ENCODE data around the gene CACNA2D1.

Gene CACNA2D1

DNA sequence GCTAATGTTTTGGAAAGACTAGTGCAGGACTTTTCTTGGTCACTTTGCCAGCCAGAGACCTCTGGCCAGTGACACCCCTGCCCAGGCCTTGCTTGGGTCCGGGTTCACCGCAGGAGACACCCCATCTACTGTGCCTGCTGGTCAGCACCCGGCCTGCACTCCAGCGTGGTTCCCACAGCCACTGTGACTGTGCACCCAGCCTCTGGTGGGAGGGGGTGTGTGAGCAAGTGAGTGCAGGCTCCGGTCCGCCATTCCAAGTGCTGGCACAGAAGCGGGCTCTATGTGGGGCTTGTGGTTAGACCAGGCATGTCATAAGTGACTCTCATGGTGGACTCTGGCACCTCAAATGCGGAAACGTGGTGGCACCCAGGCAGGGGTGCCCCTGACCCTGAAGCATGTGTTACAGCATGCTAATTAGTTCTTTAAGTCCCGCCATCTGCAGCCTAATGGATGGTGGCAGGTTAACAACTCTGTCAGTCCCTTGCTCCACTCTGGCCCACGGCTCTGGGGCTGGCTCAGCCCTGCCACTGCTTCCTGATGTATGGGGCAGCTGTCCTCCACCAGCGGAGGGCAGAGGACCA lies 361.8 kb downstream of the CACNA2D1 start:
- DNase-seq = no peak

DNA sequence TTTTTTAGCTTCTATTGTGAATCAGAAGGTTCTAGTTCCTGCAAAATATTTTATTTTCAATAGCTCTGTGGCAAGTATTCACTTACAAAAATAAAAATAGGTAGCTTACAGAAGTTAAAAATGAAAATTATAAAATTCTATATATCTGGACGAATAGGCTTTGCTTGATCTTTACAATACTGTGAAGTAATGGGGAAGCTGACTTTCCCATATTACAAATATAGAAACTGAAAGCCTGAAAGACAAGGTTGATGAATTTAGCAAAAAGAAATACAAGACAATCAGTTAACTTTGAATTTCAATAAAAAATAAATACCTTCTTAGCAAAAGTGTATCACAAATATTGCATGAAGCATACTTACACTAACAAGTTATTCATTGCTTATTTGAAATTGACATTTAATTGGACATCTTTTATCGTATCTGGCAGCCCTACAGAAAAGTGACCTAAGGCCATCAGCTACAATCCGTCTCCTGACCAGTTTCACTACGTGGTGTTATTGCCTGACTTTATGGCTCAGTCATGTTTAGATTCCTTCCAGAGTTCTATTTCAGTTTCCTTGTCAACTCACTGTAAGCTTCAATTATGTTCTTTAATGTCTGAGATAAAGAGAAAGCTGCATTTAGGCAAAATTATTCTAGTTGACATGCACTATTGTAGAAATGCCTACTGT lies 363.2 kb downstream of the CACNA2D1 start:
- no peak for DNase-seq

DNA sequence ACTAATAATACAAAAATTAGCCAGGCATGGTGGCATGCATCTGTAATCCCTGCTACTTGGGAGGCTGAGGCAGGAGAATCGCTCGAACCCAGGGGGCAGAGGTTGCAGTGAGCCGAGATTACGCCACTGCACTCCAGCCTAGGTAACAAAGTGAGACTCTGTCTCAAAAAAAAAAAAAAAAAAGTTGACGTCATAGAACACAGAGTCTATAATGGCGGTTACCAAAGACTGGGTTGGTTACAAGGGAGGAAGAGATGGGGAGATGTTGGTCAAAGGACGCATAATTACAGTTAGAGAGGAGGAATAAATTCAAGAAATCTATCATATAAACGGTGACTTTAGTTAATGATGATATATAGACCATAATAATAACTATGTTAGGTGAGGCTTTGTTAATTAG lies 364.1 kb downstream of the CACNA2D1 start:
- DNase-seq = no peak

DNA sequence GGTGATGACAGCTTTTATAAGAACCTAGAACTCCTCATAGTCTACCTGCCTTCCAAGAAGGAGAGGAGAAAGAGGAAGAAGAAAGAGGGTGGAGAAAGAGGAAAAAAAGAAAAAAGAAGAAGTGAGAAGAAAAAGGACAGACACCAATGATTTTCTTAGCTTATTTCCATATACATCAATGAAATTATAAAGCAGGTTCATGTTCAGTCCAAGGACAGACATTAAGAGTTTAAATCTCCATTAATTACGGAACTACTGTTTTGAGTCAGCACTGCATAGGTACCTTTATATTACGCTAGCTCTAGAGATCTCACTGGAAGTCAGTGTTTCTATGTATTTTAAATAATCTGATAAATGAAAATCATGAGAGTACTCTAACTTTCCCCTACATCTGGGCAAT lies 364.8 kb downstream of the CACNA2D1 start:
- DNase-seq = no peak

DNA sequence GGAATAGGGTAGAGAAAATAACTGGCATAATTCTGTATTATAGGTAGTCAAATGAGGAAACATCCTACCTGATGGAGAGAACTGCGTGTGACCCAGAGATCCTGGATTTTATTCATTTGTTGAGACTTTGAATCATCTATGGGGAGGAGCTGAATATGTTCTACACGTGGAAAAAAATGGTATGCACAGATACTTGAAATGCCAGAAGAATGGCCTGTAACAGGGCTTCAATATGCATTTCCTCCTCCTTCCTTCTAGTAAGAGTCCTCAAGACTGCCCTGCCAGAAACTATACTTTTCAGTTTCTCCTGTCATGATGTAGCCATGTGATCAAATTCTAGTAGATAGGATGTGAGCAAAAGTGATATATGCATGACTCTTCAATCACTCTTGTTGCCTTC lies 372.1 kb downstream of the CACNA2D1 start:
- no peak for DNase-seq

- no peak for DNase-seq
Observed at GRCh38 chr7:82067628-82068264, 375.8 kb downstream of the CACNA2D1 start.

GRCh38 chr7:82057476-82057875 lies 386.1 kb downstream of the CACNA2D1 start:
- DNase-seq = no peak

- no peak for DNase-seq
Observed at GRCh38 chr7:82056282-82056681, 387.3 kb downstream of the CACNA2D1 start.

DNA sequence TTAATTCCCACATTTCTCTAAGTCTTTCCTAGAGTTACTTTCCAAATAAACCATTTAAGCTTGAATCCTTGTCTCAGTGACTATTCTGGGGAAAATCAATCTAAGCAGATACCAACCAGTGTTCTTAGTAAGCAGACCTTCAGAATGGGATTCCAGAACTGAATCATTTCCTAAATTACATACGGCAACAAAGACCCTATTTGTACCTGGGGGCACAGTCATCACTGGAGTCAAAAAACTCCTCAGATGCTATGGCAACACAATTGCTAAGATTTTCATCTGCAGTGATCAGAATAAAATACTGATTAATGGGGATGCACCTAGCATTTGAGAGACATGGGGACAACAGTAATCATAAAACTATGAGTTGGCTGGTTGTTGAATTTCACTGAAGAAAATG lies 389.0 kb downstream of the CACNA2D1 start:
- no peak for DNase-seq

GRCh38 chr7:82053453-82054032 lies 390.0 kb downstream of the CACNA2D1 start:
- no peak for DNase-seq

- DNase-seq = no peak
Observed at GRCh38 chr7:82051601-82052000, 392.0 kb downstream of the CACNA2D1 start.

DNA sequence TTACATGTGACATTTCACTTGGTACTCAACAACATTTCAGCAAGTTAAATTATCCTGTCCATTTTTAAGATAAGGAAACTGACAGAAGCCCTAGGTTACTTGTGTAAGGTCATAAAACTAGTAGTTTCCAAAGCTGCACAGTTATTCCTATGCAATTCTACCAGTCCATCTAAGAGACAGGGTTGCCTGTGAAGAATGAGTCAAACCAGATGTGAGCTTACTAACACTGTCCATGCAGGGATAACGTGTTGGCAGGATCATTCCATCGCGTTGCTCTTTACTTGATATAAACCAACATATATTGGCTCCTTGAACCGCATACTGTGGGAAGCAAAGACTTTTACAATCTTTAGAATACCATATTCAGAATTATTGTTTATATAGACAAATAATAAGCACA lies 392.8 kb downstream of the CACNA2D1 start:
- DNase-seq = no peak

DNA sequence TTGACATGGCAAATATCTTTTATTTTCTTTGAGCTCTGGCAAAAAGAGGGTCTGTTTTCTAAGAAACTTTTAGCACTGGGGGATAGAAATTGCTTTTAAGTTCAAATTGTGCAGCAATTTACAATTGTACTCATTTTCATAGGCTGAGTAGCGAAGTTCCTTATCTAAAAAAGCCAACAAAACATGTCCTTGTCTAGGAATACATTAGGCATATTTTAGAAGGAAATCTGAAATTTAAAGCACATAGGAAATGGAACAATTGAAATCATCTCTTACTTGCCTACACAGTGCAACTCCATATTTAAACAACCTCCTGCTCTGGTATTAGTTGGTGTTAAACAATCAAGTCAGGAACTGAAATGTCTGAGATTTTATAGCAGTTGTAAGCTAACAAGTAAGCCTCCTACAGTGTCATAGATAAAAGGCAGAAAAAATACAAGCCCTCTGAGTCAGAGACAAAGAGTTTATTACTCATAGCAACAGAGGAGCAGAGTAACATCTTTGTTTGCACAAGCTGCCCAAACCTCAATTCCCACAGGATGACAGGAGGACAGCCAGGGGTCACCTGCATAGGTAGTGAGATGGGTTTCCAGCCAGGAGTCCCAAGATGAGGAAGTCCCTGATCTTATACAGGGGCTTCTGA lies 393.6 kb downstream of the CACNA2D1 start:
- DNase-seq = no peak

GRCh38 chr7:82049442-82049841 lies 394.1 kb downstream of the CACNA2D1 start:
- DNase-seq = no peak

- peak; percentile 17 for DNase-seq
Observed at GRCh38 chr7:82044497-82045080, 399.0 kb downstream of the CACNA2D1 start.

DNA sequence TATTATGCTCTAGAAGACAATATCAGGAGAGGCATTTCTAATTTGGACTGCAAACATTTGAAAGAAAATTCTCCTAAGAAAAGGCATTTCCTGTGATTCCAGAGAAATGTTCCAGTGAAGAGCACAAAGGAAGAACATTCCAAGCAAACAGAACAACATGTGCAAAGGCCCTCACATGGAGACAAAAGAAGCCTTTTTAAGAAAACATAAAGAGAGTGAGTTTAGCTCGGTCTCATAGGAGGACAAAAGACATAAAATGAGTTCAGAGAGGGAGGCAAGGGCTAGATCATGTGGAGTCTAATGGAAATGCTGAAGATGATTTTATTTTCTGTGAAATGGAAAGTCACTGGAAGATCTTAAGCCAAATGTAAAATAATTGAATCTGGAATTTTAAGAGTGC lies 404.0 kb downstream of the CACNA2D1 start:
- DNase-seq = no peak

GRCh38 chr7:82036146-82036886 lies 407.3 kb downstream of the CACNA2D1 start:
- no peak for DNase-seq

- DNase-seq = no peak
Observed at GRCh38 chr7:82035456-82035855, 408.1 kb downstream of the CACNA2D1 start.

GRCh38 chr7:82032901-82033300 lies 410.7 kb downstream of the CACNA2D1 start:
- DNase-seq = no peak

GRCh38 chr7:82029236-82029913 lies 414.2 kb downstream of the CACNA2D1 start:
- DNase-seq = no peak

- no peak for DNase-seq
Observed at GRCh38 chr7:82028097-82028496, 415.5 kb downstream of the CACNA2D1 start.

GRCh38 chr7:82021713-82022112 lies 421.9 kb downstream of the CACNA2D1 start:
- no peak for DNase-seq
